ENCODE results near the gene MORN1.

The MORN1 gene

GRCh38 chr1:2340918-2341254 lies 50.5 kb downstream of the MORN1 start:
- TF ChIP-seq FOXM1 (IDR thresholded peaks at IDR 0.05; ENCODE audit: borderline replicate concordance, low read depth), result no peak
- TF ChIP-seq, protein P1, sequence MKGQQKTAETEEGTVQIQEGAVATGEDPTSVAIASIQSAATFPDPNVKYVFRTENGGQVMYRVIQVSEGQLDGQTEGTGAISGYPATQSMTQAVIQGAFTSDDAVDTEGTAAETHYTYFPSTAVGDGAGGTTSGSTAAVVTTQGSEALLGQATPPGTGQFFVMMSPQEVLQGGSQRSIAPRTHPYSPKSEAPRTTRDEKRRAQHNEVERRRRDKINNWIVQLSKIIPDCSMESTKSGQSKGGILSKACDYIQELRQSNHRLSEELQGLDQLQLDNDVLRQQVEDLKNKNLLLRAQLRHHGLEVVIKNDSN (IDR thresholded peaks at IDR 0.05), result no peak
- TF ChIP-seq MAX (IDR thresholded peaks at IDR 0.05), result no peak
- TF ChIP-seq EGR1 (IDR thresholded peaks at IDR 0.05), result no peak
- TF ChIP-seq TEAD4 (IDR thresholded peaks at IDR 0.05), result no peak
- no peak for TF ChIP-seq TCF12 (IDR thresholded peaks at IDR 0.05; ENCODE audit: low read depth)
- TF ChIP-seq NFIC (IDR thresholded peaks at IDR 0.05), result no peak
- TF ChIP-seq ZBTB7A (IDR thresholded peaks at IDR 0.05; ENCODE audit: low read depth), result no peak
- TF ChIP-seq, protein P2, sequence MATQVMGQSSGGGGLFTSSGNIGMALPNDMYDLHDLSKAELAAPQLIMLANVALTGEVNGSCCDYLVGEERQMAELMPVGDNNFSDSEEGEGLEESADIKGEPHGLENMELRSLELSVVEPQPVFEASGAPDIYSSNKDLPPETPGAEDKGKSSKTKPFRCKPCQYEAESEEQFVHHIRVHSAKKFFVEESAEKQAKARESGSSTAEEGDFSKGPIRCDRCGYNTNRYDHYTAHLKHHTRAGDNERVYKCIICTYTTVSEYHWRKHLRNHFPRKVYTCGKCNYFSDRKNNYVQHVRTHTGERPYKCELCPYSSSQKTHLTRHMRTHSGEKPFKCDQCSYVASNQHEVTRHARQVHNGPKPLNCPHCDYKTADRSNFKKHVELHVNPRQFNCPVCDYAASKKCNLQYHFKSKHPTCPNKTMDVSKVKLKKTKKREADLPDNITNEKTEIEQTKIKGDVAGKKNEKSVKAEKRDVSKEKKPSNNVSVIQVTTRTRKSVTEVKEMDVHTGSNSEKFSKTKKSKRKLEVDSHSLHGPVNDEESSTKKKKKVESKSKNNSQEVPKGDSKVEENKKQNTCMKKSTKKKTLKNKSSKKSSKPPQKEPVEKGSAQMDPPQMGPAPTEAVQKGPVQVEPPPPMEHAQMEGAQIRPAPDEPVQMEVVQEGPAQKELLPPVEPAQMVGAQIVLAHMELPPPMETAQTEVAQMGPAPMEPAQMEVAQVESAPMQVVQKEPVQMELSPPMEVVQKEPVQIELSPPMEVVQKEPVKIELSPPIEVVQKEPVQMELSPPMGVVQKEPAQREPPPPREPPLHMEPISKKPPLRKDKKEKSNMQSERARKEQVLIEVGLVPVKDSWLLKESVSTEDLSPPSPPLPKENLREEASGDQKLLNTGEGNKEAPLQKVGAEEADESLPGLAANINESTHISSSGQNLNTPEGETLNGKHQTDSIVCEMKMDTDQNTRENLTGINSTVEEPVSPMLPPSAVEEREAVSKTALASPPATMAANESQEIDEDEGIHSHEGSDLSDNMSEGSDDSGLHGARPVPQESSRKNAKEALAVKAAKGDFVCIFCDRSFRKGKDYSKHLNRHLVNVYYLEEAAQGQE (IDR thresholded peaks at IDR 0.05; ENCODE audit: low read depth), result no peak
- no peak for TF ChIP-seq TAF1 (IDR thresholded peaks at IDR 0.05; ENCODE audit: low read depth)
- TF ChIP-seq CEBPB (IDR thresholded peaks at IDR 0.05), result no peak
- TF ChIP-seq YY1 (IDR thresholded peaks at IDR 0.05; ENCODE audit: low read depth), result no peak

- TF ChIP-seq EP300 (IDR thresholded peaks at IDR 0.05; ENCODE audit: borderline replicate concordance), result no peak
- no peak for TF ChIP-seq TEAD4 (IDR thresholded peaks at IDR 0.05)
- no peak for TF ChIP-seq RAD21 (IDR thresholded peaks at IDR 0.05; ENCODE audit: low read depth)
- no peak for TF ChIP-seq TCF12 (IDR thresholded peaks at IDR 0.05; ENCODE audit: low read depth)
- TF ChIP-seq TAF1 (IDR thresholded peaks at IDR 0.05; ENCODE audit: low read depth), result no peak
- TF ChIP-seq YY1 (IDR thresholded peaks at IDR 0.05; ENCODE audit: low read depth), result no peak
- no peak for TF ChIP-seq EGR1 (IDR thresholded peaks at IDR 0.05)
Observed at GRCh38 chr1:2340086-2340917, 51.1 kb downstream of the MORN1 start.

DNA sequence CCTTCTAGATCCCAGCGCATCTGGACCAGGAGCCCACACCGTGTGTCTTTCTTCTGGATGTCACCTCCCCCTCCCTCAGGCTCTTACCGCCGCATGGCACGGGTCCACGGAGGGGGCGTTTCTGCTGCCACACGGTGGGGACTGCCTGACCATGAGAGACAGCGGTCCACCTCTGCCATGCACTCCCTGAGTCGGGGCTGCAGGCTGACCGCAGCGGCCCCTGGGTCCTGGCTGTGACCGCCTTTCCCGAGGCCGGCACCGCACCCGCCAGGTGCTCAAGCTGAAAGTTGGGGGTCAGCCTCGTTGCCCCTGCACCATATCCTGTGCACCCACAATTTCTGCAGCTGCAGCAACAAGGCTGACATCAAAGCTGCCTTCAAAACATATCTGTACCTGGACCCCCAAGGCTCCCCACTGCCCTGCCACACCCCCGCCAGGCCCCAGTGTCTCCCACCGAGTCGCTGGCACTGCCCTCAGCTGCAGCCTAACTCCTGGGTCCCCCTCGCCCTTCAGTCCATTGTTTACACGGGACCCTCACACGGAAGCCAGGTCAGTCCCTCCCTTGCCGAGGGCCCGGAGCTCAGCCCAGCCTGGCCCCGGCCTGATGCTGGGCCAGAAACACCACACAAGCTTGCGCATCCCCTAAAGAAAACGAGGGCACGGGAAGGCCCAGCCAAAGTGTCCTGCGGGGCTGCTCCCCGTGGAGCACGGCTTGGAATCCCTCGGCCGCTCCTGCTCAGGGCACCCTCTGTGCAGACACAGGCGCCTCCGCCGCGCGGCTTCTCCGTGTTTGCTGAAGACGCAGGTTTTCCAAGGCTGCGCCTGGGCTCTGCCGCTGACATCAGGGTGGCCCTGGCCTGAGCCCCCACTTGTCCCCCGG lies 51.9 kb downstream of the MORN1 start:
- no peak for TF ChIP-seq CREB1 (IDR thresholded peaks at IDR 0.05; ENCODE audit: low read depth)
- TF ChIP-seq CEBPB (IDR thresholded peaks at IDR 0.05), result no peak
- TF ChIP-seq, protein P1 (IDR thresholded peaks at IDR 0.05), result no peak
- TF ChIP-seq TEAD4 (IDR thresholded peaks at IDR 0.05), result no peak

DNA sequence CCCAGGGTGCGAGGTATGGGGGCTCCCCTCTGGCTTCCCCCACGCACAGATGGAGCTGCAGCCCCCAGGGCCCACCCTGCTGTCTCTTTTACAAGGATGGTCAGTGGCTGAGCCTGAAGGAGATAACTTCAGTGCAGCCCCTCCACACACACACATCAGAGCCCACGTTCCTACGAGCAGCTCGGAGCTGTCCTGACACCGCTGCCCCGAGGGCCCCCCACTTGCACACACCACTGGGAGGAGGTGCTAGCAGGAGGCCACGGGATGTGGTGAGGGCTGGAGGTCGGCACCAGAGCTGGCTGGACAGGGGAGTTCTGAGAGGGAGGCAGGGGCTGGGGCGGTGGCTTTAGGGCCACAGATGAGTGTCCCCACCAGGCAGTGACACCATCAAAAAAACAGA lies 53.9 kb downstream of the MORN1 start:
- TF ChIP-seq CEBPB (IDR thresholded peaks at IDR 0.05), result no peak
- no peak for TF ChIP-seq CREB1 (IDR thresholded peaks at IDR 0.05; ENCODE audit: low read depth)
- TF ChIP-seq NFIC (IDR thresholded peaks at IDR 0.05), result no peak
- TF ChIP-seq, protein P2 (IDR thresholded peaks at IDR 0.05; ENCODE audit: low read depth), result no peak
- no peak for TF ChIP-seq YY1 (IDR thresholded peaks at IDR 0.05; ENCODE audit: low read depth)
- TF ChIP-seq TAF1 (IDR thresholded peaks at IDR 0.05; ENCODE audit: low read depth), result no peak
- no peak for TF ChIP-seq TCF12 (IDR thresholded peaks at IDR 0.05; ENCODE audit: low read depth)
- TF ChIP-seq TEAD4 (IDR thresholded peaks at IDR 0.05), result no peak

GRCh38 chr1:2337081-2337480 lies 54.3 kb downstream of the MORN1 start:
- TF ChIP-seq, protein P2 (IDR thresholded peaks at IDR 0.05; ENCODE audit: low read depth), result no peak
- TF ChIP-seq TCF12 (IDR thresholded peaks at IDR 0.05; ENCODE audit: low read depth) (no peak), EGR1 (IDR thresholded peaks at IDR 0.05) (no peak)
